Endothelial cell of hepatic sinusoid (primary cell): ENCODE measurements around the gene MYOM3.

ENCODE experiments used
- in situ Hi-C: cut with HindIII; loops from 2 replicates; pipeline ENCODE4 v1.10.0; 2017; ENCODE audit warnings: low sequenced_read_pairs

MYOM3 gene

GRCh38 chr1:24118410-24119242, 6.7 kb upstream of the MYOM3 start:
- in situ Hi-C loops: loop anchor here (5.0 kb wide), 1 partner anchor 36 kb away; no protein-coding TSS in a partner anchor

- in situ Hi-C loops: loop anchor here (5.0 kb wide), 1 partner anchor 36 kb away; no protein-coding TSS in a partner anchor
Observed at GRCh38 chr1:24117722-24118409, 5.9 kb upstream of the MYOM3 start.

- in situ Hi-C loops: loop anchor here (5.0 kb wide), 1 partner anchor 35 kb away; no protein-coding TSS in a partner anchor
Observed at GRCh38 chr1:24117132-24117531, 5.2 kb upstream of the MYOM3 start.

DNA sequence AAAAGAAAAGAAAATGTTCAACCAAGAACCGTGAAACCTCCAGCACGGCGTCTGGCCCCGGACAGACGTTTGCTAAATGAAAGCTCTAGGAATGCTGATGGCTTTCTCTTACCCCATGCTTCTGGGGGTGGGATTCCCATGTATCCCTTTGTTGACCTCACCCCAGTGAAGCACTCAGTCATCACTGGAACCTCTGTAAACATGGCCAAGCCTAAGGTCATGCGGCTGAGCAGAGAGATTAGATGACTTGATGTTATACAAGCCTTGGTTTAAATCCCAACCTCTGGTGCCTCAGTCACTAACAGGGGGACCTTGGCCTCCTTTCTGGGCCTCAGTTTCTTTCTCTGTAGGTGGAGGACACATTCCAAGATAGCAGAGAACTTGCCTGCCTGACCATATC, 2.8 kb upstream of the MYOM3 start:
- in situ Hi-C loops: loop anchor here (5.0 kb wide), 1 partner anchor 32 kb away; no protein-coding TSS in a partner anchor

DNA sequence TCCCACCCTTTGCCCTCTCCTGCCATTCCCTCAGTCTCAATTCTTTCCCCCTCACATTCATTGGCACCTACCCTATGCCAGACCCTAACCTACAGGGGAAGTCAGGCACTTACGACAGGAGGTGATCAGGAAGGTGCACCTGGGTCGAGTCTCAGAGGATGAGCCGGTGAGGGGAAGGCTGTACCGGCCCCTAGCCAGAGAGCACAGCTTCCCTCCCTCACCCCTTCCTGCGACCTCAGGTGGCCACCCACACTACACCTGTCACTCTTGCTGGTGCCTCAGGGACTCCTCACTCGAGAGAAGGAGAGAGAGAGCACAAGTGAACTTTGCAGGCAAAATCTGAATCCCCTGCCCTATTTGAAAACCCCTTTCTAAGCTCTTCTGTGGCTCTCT, 1.7 kb upstream of the MYOM3 start:
- in situ Hi-C loops: no loop called here

DNA sequence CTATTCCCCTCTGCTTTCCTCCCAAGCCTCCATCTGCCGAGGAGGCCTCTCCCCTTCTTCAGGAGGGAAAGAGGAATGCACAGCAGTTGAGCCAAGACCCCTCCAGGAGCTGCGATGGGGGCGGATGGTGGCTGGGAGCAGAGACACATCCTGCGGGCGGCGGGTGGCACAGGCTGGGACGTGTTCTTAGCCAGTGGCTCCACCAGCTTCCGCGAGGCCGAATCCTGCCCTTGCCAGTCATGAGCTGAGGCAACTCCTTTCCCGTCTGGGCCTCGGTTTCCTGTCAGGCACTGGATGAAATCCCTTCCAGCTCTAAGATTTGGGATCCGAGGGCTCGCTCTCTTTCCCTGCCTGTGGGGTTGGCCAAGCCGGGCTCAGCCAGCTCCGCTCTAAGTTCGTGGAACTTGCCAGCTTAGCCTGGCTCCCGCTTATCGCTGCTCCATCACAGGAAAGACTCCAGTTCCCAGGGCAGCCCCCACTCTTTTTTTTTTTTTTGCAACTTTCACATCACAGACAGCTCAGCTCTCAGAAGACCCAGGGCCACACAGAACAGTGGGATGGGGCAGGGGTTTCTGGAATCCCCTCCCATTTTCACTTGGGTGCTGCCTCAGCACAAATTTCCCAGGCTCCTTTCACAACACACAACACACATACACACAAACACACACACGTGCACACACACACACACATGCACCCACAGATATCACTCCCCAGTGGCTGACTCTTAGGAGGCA, 506 bp downstream of the MYOM3 start:
- in situ Hi-C loops: no loop called here

DNA sequence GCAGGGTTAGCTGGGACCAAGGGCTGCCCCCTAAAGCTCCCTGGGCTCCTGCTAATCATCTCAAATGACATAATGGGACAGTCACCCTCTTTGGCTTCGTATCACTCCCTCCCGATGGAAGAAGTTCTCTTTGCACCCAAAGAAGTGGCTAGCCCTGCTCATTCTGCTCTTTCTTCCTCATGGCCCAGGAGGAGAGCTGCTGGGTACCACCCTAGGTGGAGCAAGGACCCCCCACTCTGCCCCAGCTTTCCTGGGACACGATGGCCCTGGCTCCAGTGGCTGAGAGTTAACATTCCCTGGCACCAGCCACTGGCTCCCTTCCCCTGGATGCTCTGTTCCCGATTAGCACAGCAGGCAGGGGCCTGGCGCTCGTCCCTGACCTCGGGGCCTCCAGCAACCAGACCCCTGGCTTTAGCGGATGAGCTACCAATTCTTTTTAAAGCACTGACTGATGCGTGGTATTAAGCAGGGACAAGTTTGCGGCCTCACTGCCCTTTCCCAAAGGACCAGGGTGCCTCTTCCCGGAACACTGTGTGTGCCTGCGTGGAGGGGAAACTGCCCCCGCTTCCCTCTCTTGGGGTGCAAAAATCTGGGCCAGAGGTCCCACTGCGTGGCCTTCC, 1.2 kb downstream of the MYOM3 start:
- in situ Hi-C loops: no loop called here

DNA sequence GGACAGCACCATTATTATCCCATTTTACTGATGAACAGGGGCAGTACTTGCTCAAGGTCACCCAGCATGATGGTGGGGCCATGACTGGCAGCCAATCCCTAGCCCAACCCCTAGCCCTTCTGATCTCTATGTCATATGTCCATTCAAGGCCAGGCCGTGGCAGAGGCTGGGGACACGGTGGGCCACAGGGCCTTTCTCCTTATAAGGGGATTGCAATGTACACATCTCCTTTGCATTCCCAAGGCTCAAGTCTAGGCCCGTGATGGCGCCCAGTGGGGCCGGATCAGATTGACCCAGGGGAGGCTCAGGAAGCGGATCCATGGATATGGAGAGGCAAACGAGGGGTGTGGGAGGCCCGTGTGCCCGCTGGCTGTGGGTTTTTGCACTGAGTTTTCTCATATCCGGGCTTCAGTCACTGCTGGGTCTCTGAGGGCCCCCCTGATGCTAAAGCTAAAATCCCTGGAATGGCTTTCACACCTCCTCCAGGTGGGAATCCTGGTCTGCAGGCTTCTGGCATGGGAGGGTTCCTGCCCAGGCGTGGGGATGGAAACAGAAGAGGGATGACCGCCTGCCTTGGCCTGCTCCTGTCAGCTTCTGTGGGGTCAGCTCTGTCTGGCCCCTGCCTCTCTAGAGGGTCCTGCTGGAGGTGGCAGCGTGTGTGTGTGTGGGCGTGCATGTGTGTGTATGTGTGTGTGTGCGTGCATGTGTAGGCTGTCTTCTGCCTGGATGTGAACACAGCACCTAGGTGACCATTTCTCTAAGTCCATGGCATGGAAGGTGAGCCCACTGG, 2.1 kb downstream of the MYOM3 start:
- in situ Hi-C loops: no loop called here

- in situ Hi-C loops: no loop called here
Observed at GRCh38 chr1:24109166-24109483, 2.8 kb downstream of the MYOM3 start.

DNA sequence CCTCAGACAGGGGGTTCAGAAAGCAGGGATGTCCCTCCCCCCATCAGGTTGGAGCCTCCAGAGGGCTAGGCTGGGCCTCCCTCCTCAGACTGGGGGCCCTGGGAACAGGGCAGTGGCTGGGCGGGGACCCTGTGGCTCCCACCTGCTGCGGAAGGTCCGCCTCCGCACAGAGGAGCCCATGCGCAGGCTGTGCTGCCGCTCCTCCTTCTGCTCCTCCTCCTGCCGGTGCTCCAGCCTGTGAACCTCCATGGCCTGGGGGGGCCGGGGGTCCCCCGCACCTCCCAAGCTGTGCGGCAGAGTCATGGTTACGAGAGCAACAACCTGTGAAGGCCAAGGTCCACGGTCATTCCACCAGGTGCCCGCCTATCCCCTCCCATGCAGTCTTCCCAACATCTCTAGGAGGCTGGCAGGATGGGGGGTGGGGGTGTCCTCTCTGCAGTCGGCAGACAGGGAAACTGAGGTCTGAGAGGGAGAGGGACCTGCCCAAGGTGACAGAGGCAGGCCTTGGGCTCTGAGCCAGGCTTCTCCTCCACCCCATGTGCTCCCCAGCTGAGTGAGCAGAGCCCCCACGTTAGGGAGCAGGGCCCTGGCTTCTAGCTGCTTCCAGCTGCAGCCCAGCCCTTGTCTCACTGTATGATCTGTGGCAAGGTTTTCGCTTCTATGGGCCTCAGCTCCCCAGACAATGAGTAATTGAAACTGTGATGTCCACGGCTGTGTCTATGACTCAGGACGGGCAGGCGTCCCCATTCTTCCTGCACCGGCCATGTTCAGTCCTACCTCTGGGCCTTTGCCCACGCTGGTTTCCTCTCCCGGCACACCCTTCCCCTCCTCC, 3.4 kb downstream of the MYOM3 start:
- in situ Hi-C loops: no loop called here

DNA sequence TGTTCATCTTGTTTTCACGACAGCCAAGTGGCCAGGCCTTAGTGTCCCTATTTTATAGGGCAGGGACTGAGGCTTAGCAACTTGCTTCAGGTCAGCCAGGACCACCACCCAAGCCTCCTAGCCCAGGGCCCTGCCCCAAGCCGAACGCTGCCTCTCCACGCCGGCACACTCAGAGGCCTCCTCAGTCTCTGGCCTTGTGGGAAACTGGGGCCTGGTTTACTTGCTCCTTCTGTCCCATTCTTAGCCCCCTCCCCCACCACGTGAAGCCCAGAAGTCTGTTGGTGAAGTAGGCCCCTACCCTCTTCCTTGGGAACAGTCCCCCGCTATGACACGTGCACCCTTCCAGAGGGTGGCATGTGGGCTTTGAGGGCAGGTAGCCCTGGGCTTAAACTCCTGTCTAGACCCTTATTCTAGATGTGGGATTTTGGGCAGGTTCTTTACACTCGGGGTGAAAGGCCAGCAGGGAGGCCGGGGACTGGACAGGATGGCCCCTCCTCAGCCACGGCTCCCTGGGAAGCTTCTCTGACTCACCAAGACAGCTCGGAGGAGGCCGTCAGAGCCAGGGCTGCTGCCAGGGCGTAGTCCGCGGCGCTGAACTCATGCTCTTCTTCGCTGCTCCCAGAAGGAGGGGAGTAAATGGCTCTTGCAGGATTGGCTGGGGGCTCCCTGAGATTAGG, 4.3 kb downstream of the MYOM3 start:
- in situ Hi-C loops: no loop called here

DNA sequence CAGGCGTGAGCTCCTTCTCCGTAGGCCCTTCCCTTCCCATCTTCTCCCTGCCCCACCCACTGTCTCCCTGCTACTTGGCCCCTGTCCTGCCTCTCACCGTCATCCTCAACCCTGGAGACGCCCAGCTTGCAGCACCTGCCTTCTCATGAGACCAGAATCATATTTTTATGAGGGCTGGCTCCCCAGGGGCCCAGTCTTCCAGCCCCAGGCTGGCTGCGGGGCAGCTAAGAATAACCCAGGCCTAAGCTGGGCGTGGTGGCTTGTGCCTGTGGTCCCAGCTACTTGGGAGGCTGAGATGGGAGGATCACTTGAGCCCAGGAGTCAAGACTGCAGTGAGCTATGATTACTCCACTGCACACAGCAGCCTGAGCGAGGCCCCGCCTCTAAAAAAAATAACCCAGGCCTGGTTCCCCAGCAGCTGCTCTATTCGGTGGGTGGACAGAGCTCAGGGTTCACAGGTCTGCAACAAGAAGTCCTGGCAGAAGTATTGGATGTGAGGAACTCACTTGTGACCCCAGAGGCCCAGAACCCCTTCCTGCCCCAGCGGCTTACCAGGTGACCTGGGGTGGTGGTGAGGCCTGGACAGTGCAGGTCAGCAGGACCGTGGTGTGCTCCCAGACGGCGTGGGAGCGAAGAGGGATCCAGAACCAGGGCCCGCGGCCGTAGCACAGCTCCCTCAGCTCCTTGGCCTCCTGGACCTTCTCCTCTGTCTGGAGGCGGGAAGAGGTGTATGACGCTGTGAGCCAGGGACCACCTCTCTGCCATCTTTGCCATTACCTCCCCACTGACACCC, 6.4 kb downstream of the MYOM3 start:
- in situ Hi-C loops: no loop called here

DNA sequence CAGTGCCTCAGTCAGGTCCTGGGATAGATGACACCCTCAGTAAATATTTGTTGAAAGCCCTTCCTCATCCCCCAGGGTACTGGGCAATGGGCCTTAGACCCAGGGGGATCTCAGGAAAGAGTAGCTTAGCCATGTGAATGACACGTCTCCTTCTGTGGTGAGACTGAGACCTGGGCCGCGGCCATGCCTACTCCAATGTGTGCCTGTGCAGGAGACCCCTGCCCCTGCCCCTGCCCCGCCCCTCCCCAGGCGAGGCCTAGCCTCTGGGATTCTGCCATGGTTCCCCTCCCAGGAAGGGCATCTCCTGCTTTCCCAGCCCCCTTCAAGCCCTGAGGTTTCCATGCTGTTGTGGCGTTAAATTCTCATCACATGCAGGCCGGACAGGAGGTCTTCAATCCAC, 7.1 kb downstream of the MYOM3 start:
- in situ Hi-C loops: no loop called here

DNA sequence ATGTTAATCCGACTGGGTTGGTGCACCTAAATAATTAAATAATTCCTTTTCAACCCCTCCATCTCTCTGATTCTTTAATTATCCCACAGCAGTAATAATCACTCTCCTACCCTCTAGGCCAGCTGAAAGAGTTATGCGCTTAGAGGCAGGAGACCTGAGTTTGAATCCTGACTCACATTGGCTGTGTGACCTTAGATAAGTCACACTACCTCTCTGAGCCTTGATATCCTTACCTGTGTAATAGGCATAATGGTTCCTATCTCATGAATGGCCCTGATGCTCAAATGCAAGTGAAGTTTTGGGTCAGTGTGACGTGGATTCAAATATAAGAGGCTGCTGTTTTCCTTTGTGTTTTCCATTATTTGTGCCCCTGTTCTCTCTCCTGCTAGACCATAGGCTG, 8.1 kb downstream of the MYOM3 start:
- in situ Hi-C loops: no loop called here

DNA sequence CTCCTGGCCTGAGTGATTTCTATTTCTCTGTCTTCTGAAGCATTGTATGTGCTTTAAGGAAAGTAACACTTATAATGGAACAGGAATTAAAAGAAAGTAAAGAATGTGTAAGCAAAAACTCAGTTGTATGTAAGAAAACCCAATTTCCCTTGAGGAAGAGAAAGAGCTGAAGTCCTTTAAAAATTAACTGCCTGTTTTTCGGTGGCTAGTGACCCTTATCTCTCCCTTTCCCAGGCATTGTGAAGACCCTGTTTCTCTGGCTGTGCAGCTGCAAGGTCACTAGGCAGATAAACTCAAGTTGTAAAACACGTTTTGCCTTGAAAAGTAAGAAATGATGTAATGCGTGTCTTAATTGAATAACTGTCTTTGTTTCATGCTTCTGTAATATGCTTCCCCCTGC, 8.5 kb downstream of the MYOM3 start:
- in situ Hi-C loops: no loop called here

DNA sequence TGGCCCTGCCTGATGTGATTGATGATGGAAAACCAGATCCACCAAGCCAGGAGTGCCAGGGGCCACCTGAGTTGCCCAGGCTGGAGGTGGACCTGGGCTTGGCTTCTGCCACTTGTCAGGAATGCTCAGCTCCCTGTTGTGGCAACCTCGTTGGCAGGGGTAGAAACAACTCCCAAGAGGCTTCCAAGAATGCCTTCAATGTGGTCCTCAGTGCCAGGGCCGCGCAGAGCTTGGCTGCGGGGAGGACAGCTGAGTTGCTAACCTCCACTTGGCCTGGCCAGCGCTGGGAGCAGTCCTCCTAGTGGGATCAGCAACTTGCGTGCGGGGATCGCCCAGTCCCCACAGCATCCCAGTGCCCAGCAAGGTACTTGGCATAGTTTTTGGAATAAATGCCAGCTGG, 9.0 kb downstream of the MYOM3 start:
- in situ Hi-C loops: no loop called here

- in situ Hi-C loops: no loop called here
Observed at GRCh38 chr1:24101796-24102586, 9.9 kb downstream of the MYOM3 start.
